ENCODE measurements around the gene LRP2BP. TPM values are rescaled to one million over a fixed set of nuclear protein-coding genes. Genes with fewer than 3 reads are reported as not detected.

Gene LRP2BP
- total RNA-seq, 1 experiment from 2014 or later = 0.20 TPM

DNA sequence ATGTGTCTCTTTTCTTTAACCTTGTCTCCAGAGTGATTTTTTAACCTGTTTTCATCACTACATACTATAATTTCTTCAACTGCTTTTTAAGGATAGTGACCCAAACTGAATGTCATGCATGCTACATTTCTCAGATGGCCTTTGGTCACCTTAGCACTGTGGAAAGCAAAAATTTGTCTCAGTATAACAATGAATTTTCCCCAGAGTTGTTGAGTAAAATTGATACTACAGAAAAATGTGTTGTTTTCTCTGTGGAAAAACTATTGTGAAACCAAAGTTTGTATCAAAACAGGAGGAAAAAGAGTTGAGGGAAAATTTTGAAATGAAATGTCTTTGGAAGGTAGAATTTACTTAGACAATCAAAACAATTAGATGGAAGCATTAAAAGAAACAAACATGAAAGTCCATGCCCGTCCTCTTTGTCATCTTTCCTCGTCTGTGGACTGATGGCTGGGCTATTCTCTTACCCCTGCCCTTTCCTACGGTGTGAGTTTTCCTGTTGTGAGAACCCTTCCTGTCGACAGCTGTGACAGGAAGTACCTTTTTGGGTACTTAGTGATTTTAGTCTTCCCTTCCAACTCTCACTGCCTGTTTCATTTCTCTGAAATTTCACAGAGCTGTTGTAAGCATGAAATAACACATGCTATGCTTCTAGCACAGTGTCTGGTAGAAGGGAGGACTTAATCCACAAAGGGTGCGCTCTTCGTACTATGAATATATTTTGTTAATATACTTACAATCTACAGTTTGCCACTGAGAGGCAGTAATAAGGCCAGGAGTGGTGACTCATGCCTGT lies 50.8 kb downstream of the LRP2BP start:
- no peak overlapping the region for H3K4me3 Mint-ChIP-seq (ENCODE audit: unreplicated experiment)
- DNase-seq = no peak
- no TSS peak for BruUV-seq (replicated peaks)
- Histone ChIP-seq H3K36me3 (ENCODE audit: control insufficient read depth, insufficient read depth, low read length) (no peaks in the 10 kb centered on the region), H3K4me1 (no peaks in the 10 kb centered on the region), H3K27me3 (replicated peaks; ENCODE audit: control insufficient read depth, insufficient read depth, low read length) (no peaks in the 10 kb centered on the region), H3K4me3 (ENCODE audit: low read depth, low read length) (no peak overlapping the region), H3K9me3 (no peaks in the 10 kb centered on the region)
- H3K27me3 Mint-ChIP-seq (ENCODE audit: insufficient read depth, unreplicated experiment) = no peaks in the 10 kb centered on the region
- CTCF ChIA-PET = no interaction called here
- POLR2A ChIA-PET = no interaction called here
- no peaks in the 10 kb centered on the region for H3K4me1 Mint-ChIP-seq (ENCODE audit: low read depth, unreplicated experiment)
- peaks cover 6% of the 10 kb centered on the region for H3K36me3 Mint-ChIP-seq (ENCODE audit: insufficient read depth, unreplicated experiment)
- H3K27ac Mint-ChIP-seq (ENCODE audit: unreplicated experiment) = no peak overlapping the region
- intact Hi-C loops (cut with micrococcal nuclease; ENCODE audit: unreplicated experiment) = no loop called here
- TF ChIP-seq, protein P1, sequence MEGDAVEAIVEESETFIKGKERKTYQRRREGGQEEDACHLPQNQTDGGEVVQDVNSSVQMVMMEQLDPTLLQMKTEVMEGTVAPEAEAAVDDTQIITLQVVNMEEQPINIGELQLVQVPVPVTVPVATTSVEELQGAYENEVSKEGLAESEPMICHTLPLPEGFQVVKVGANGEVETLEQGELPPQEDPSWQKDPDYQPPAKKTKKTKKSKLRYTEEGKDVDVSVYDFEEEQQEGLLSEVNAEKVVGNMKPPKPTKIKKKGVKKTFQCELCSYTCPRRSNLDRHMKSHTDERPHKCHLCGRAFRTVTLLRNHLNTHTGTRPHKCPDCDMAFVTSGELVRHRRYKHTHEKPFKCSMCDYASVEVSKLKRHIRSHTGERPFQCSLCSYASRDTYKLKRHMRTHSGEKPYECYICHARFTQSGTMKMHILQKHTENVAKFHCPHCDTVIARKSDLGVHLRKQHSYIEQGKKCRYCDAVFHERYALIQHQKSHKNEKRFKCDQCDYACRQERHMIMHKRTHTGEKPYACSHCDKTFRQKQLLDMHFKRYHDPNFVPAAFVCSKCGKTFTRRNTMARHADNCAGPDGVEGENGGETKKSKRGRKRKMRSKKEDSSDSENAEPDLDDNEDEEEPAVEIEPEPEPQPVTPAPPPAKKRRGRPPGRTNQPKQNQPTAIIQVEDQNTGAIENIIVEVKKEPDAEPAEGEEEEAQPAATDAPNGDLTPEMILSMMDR (IDR thresholded peaks at IDR 0.05; ENCODE audit: insufficient read depth in 1 of 2, low read depth in 1 of 2, low read length in 1 of 2, severe bottlenecking in 1 of 2, unreplicated experiment in 1 of 2) = no peak
- no peaks in the 10 kb centered on the region for H3K9me3 Mint-ChIP-seq (ENCODE audit: unreplicated experiment)

DNA sequence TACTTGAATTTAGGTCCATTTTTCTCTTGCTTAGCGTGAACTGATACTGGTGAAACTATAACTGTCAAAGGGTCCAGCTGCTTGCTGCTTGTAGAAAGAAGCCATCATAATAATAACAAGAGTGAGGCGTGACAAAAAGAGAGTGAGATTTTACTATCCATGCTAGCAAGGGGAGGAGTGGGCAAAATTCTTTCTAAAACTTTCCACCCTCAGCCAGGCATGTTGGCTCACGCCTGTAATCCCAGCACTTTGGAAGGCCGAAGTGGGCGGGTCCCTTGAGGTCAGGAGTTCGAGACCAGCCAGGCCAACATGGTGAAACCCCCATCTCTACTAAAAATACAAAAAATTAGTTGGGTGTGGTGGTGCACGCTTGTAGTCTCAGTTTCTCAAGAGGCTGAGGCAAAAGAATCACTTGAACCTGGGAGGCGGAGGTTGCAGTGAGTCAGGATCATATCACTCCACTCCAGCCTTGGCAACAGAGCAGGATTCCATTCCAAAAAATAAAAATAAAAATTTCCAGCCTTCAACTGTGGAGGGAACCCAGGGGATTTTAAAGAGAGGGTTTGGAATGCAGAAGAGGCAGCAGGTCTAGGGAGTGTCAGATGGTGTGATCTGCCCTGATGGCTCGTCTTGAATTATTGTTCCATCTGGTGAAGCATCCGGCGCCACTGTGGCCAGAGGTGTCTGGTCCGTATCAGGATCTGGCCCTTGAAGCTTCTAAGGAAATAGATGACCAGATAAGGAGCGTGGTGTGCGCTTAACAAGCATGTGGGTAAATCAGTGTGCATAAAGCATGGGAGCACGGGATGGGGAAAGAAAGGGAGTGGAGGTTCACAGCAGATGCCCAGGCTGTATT lies 51.8 kb downstream of the LRP2BP start:
- POLR2A ChIA-PET = no interaction called here
- CTCF ChIA-PET = no interaction called here
- no peaks in the 10 kb centered on the region for H3K9me3 Mint-ChIP-seq (ENCODE audit: unreplicated experiment)
- no TSS peak for BruUV-seq (replicated peaks)
- no peaks in the 10 kb centered on the region for H3K36me3 Mint-ChIP-seq (ENCODE audit: insufficient read depth, unreplicated experiment)
- no peaks in the 10 kb centered on the region for H3K4me1 Mint-ChIP-seq (ENCODE audit: low read depth, unreplicated experiment)
- H3K4me3 Mint-ChIP-seq (ENCODE audit: unreplicated experiment) = no peak overlapping the region
- Histone ChIP-seq H3K27me3 (replicated peaks; ENCODE audit: control insufficient read depth, insufficient read depth, low read length) (no peaks in the 10 kb centered on the region), H3K4me3 (ENCODE audit: low read depth, low read length) (no peak overlapping the region), H3K36me3 (ENCODE audit: control insufficient read depth, insufficient read depth, low read length) (no peaks in the 10 kb centered on the region), H3K9me3 (peaks cover 2% of the 10 kb centered on the region; the same call in 1 of the 2 replicates), H3K4me1 (no peaks in the 10 kb centered on the region)
- DNase-seq = no peak
- H3K27me3 Mint-ChIP-seq (ENCODE audit: insufficient read depth, unreplicated experiment) = no peaks in the 10 kb centered on the region
- TF ChIP-seq, protein P1 (IDR thresholded peaks at IDR 0.05; ENCODE audit: insufficient read depth in 1 of 2, low read depth in 1 of 2, low read length in 1 of 2, severe bottlenecking in 1 of 2, unreplicated experiment in 1 of 2) = no peak
- H3K27ac Mint-ChIP-seq (ENCODE audit: unreplicated experiment) = no peak overlapping the region
- intact Hi-C loops (cut with micrococcal nuclease; ENCODE audit: unreplicated experiment) = no loop called here

DNA sequence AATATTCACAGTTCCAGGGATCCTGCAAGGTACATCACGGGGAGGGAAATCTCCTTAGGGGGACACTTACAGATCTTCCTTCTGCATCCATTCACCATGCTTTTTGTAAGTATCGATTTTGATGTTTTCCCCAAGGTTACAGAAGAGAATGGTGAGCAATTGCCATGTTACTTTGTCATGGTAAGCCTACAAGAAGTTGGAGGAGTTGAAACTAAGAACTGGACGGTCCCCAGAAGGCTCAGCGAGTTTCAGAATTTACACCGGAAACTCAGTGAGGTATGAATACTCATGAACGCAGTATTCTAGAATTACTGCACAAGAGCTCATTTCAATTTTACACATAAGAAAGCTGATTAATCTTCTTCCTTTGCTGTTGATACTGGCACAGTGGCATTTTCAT lies 53.9 kb downstream of the LRP2BP start:
- Mint-ChIP-seq H3K27ac (ENCODE audit: unreplicated experiment) (no peak overlapping the region), H3K36me3 (ENCODE audit: insufficient read depth, unreplicated experiment) (no peaks in the 10 kb centered on the region), H3K4me3 (ENCODE audit: unreplicated experiment) (no peak overlapping the region), H3K9me3 (ENCODE audit: unreplicated experiment) (no peaks in the 10 kb centered on the region), H3K4me1 (ENCODE audit: low read depth, unreplicated experiment) (no peaks in the 10 kb centered on the region), H3K27me3 (ENCODE audit: insufficient read depth, unreplicated experiment) (no peaks in the 10 kb centered on the region)
- POLR2A ChIA-PET = no interaction called here
- CTCF ChIA-PET = no interaction called here
- Histone ChIP-seq H3K4me3 (ENCODE audit: low read depth, low read length) (no peak overlapping the region), H3K36me3 (ENCODE audit: control insufficient read depth, insufficient read depth, low read length) (no peaks in the 10 kb centered on the region), H3K27me3 (replicated peaks; ENCODE audit: control insufficient read depth, insufficient read depth, low read length) (no peaks in the 10 kb centered on the region), H3K9me3 (peaks cover 9% of the 10 kb centered on the region; the same call in 1 of the 2 replicates), H3K4me1 (no peaks in the 10 kb centered on the region)
- TF ChIP-seq, protein P1 (IDR thresholded peaks at IDR 0.05; ENCODE audit: insufficient read depth in 1 of 2, low read depth in 1 of 2, low read length in 1 of 2, severe bottlenecking in 1 of 2, unreplicated experiment in 1 of 2) = no peak
- no TSS peak for BruUV-seq (replicated peaks)
- intact Hi-C loops (cut with micrococcal nuclease; ENCODE audit: unreplicated experiment) = no loop called here
- DNase-seq = no peak
